Neural progenitor cell (in vitro differentiated cells): ENCODE results near the gene CNOT11. TPM values are rescaled to one million over a fixed set of nuclear protein-coding genes. Genes with fewer than 3 reads are reported as not detected.

ENCODE experiments used
- DNase-seq: peaks from one replicate; pipeline ENCODE4 v3.0.0-alpha.2; 2016; ENCODE audit warnings: low spot score
- H2AFZ ChIP-seq: fragments of 200-600 bp; sonication (generic); replicated peaks from 2 replicates; pipeline ENCODE4 v1.6.1; 2016; ENCODE audit warnings: antibody characterized with exemption
- H3F3A ChIP-seq: fragments of 200-600 bp; sonication (generic); 2 replicates; pipeline ENCODE4 v1.6.1; 2016; ENCODE audit warnings: antibody characterized with exemption, low read depth
- H3K27ac ChIP-seq: fragments of 200-600 bp; sonication (generic); 2 replicates; pipeline ENCODE4 v1.5.1; 2016; ENCODE audit warnings: mild to moderate bottlenecking
- H3K27me3 ChIP-seq: fragments of 200-600 bp; sonication (generic); 2 replicates; pipeline ENCODE4 v1.6.1; 2016; ENCODE audit warnings: mild to moderate bottlenecking, moderate library complexity
- H3K36me3 ChIP-seq: fragments of 200-600 bp; sonication (generic); 2 replicates; pipeline ENCODE4 v1.5.1; 2016
- H3K4me1 ChIP-seq: fragments of 200-600 bp; sonication (generic); 2 replicates; pipeline ENCODE4 v1.6.1; 2016; ENCODE audit warnings: mixed run types
- H3K4me2 ChIP-seq: fragments of 200-600 bp; sonication (generic); 2 replicates; pipeline ENCODE4 v1.6.1; 2016
- H3K4me3 ChIP-seq: fragments of 200-600 bp; sonication (generic); 2 replicates; pipeline ENCODE4 v1.5.1; 2016
- H3K79me2 ChIP-seq: fragments of 200-600 bp; sonication (generic); 2 replicates; pipeline ENCODE4 v1.6.1; 2016; ENCODE audit warnings: low read depth
- H3K9ac ChIP-seq: fragments of 200-600 bp; sonication (generic); 2 replicates; pipeline ENCODE4 v1.6.1; 2016
- H3K9me3 ChIP-seq: fragments of 200-600 bp; sonication (generic); 2 replicates; pipeline ENCODE4 v1.5.1; 2016; ENCODE audit warnings: low read depth
- H4K20me1 ChIP-seq: fragments of 200-600 bp; sonication (generic); 2 replicates; pipeline ENCODE4 v1.6.1; 2016; ENCODE audit warnings: low read depth
- H3K27ac Mint-ChIP-seq: 3 replicates; pipeline ENCODE4 v1.8.0; 2021; ENCODE audit warnings: mixed read lengths
- H3K27me3 Mint-ChIP-seq: 2 replicates; pipeline ENCODE4 v1.8.0; 2022; ENCODE audit warnings: low read depth, mild to moderate bottlenecking, inconsistent platforms, moderate library complexity, mixed read lengths; ENCODE audit not compliant: insufficient read depth
- H3K36me3 Mint-ChIP-seq: 3 replicates; pipeline ENCODE4 v1.8.0; 2021; ENCODE audit warnings: mixed read lengths
- H3K4me1 Mint-ChIP-seq: 3 replicates; pipeline ENCODE4 v1.8.0; 2021; ENCODE audit warnings: mixed read lengths
- H3K4me3 Mint-ChIP-seq: 3 replicates; pipeline ENCODE4 v1.8.0; 2021; ENCODE audit warnings: mild to moderate bottlenecking, moderate library complexity, mixed read lengths
- H3K9me3 Mint-ChIP-seq: 3 replicates; pipeline ENCODE4 v1.8.0; 2020; ENCODE audit warnings: mixed read lengths
- EZH2 ChIP-seq: fragments of 200-600 bp; sonication (generic); IDR thresholded peaks from 2 replicates; pipeline ENCODE4 v1.6.1; 2017; ENCODE audit warnings: antibody characterized with exemption, mild to moderate bottlenecking, moderate library complexity
- EZH2phosphoT487 ChIP-seq: fragments of 200-600 bp; sonication (generic); IDR thresholded peaks from 2 replicates; pipeline ENCODE4 v1.6.1; 2017; ENCODE audit warnings: antibody characterized with exemption
- total RNA-seq: library from RNA; depleted of rRNA; stranded (reverse); fragments of >200 nt; gene quantifications from 2 replicates; pipeline ENCODE4 v1.2.3, GENCODE V29; 2015; ENCODE audit warnings: low replicate concordance
- TF ChIP-seq, protein P1 (sequence below): fragments of 200-600 bp; sonication (generic); IDR thresholded peaks from 2 replicates; pipeline ENCODE4 v1.5.1; 2017; ENCODE audit warnings: antibody characterized with exemption, mild to moderate bottlenecking

The CNOT11 gene
- total RNA-seq, 1 donor from 2014 or later: 39.0 TPM

DNA sequence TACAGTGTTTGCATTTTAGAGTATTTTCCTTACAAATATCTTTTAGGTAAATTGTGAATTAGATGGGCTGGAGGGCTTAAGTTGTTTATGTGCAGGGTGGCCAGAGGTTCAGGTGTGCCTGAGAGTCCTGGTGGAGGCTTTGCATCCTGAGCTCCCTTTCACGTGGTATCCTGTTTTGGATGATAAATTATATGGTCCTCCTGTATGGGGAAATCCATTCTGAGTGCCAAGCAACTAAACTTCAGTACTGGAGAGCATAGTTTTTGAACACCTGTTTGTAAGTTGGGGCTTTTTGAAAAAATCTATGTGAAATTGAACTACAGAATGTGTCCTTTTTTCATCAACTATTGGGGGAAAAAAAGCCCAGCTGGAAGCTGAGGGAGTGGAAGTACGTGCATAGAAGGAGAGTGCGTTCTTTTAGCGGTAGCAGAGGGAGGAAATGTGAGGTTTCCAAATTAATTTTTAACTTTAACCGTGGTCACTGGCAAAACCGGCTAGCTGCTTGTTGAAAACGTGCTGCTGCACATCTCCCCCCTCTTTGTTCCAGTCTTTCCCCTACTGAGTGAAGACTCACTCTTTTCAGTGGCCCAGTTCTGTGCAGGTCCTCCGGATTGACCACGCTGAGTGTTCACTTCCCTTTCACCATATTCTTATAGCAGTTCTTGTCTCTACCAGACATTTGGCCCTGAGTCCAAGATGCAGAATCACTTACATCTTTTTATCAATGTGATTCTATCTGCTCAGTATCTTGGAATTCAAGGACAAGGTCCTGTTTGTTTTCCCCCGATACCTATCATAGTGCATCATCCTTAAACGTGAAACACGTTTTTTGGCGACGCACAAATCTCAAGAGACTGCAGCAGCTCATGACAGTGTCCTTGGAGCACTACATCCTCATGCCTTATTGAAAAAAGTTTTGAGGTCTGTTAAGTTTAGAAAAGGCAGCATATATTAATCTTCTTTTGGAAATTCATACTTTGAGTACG, 15.3 kb downstream of the CNOT11 start:
- Histone ChIP-seq H4K20me1 (no peaks in the 10 kb centered on the region), H3K4me3 (no peak overlapping the region), H3F3A (peaks cover 7% of the 10 kb centered on the region), H3K9ac (no peak overlapping the region), H3K79me2 (no peaks in the 10 kb centered on the region), H3K36me3 (peaks cover 8% of the 10 kb centered on the region), H3K27me3 (no peaks in the 10 kb centered on the region), H3K27ac (no peak overlapping the region), H3K4me1 (no peaks in the 10 kb centered on the region), H2AFZ (no peak overlapping the region), H3K4me2 (no peak overlapping the region), H3K9me3 (no peaks in the 10 kb centered on the region)
- TF ChIP-seq EZH2: no peak
- TF ChIP-seq, protein P1, sequence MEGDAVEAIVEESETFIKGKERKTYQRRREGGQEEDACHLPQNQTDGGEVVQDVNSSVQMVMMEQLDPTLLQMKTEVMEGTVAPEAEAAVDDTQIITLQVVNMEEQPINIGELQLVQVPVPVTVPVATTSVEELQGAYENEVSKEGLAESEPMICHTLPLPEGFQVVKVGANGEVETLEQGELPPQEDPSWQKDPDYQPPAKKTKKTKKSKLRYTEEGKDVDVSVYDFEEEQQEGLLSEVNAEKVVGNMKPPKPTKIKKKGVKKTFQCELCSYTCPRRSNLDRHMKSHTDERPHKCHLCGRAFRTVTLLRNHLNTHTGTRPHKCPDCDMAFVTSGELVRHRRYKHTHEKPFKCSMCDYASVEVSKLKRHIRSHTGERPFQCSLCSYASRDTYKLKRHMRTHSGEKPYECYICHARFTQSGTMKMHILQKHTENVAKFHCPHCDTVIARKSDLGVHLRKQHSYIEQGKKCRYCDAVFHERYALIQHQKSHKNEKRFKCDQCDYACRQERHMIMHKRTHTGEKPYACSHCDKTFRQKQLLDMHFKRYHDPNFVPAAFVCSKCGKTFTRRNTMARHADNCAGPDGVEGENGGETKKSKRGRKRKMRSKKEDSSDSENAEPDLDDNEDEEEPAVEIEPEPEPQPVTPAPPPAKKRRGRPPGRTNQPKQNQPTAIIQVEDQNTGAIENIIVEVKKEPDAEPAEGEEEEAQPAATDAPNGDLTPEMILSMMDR: no peak
- TF ChIP-seq EZH2phosphoT487: no peak
- Mint-ChIP-seq H3K4me3 (no peak overlapping the region), H3K27ac (no peak overlapping the region), H3K36me3 (peaks cover 32% of the 10 kb centered on the region), H3K9me3 (no peaks in the 10 kb centered on the region), H3K27me3 (no peaks in the 10 kb centered on the region), H3K4me1 (no peaks in the 10 kb centered on the region)
- DNase-seq: no peak

DNA sequence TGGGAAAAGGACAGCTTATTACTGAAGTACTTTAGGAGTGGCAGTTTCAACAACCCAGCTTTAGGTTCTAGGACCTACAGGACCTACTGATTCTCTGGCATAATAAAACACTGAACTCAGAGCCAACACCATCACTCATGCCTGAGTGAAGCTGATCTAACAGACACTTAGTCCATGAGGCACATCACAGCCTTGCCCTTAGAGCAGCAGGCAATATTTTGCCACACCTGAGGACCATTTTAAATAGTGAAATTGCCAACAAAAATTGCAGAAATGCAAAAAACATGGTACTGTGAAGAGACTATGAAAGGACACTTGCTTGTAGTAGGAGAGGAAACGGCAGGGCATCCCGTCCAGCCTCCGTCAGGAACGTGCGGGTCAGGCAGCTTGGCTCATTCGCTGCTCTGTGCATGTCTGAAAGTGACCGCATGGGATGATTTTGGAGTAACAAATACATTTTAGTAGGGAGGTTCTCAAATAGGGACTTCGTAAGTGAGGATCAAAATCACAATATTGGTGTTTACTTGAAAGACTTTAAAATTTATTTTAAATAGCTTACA, 18.1 kb downstream of the CNOT11 start:
- Mint-ChIP-seq H3K4me1 (no peaks in the 10 kb centered on the region), H3K4me3 (no peak overlapping the region), H3K27me3 (no peaks in the 10 kb centered on the region), H3K36me3 (peaks cover 17% of the 10 kb centered on the region), H3K9me3 (no peaks in the 10 kb centered on the region), H3K27ac (no peak overlapping the region)
- TF ChIP-seq EZH2 (no peak), EZH2phosphoT487 (no peak)
- TF ChIP-seq, protein P1: no peak
- H3F3A ChIP-seq: peaks cover 7% of the 10 kb centered on the region
- no peaks in the 10 kb centered on the region for H3K27me3 ChIP-seq
- H3K4me2 ChIP-seq: no peak overlapping the region
- peaks cover 12% of the 10 kb centered on the region for H3K36me3 ChIP-seq
- no peak overlapping the region for H3K4me3 ChIP-seq
- DNase-seq: no peak
- H3K9ac ChIP-seq: no peak overlapping the region
- H3K79me2 ChIP-seq: no peaks in the 10 kb centered on the region
- no peak overlapping the region for H2AFZ ChIP-seq
- no peak overlapping the region for H3K27ac ChIP-seq
- H3K9me3 ChIP-seq: no peaks in the 10 kb centered on the region
- no peaks in the 10 kb centered on the region for H4K20me1 ChIP-seq
- H3K4me1 ChIP-seq: no peaks in the 10 kb centered on the region

DNA sequence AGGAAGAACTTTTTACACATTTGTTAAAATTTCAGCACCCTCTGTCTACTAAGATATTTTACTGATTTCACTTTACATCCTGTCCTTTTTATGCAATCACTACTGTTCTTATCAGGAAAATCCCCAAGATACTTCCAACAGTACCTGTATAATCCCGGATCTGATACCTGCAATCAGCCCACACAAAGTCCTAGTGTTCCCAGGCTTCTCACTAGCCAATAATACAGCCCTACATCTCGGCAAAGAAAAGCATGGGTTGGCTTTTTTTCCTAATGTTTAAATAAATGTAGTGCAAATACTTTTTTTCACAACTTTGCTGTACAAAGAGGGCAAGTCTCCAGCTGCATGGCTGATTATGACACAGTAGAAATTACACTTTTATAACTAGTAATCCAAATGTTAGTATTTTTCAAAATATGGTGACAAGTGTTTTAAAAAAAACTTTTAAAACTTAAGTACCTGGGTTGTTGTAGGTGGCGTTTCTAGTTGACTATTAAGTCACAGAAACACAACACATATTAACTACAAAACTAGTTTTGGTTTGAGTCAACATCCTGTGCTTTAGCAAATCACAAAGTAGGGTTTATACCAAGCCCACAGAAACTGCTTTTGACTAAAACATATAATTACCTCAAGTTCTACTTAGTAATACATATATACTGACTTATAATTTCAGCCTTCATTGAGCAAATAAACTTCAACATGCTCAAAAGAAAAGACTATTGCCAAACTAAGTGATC, 19.5 kb downstream of the CNOT11 start:
- Mint-ChIP-seq H3K9me3 (no peaks in the 10 kb centered on the region), H3K4me3 (no peak overlapping the region), H3K27ac (no peak overlapping the region), H3K27me3 (no peaks in the 10 kb centered on the region), H3K4me1 (no peaks in the 10 kb centered on the region), H3K36me3 (peaks cover 19% of the 10 kb centered on the region)
- H2AFZ ChIP-seq: no peak overlapping the region
- H3K27me3 ChIP-seq: no peaks in the 10 kb centered on the region
- H3K9ac ChIP-seq: no peak overlapping the region
- H3K9me3 ChIP-seq: no peaks in the 10 kb centered on the region
- TF ChIP-seq EZH2phosphoT487: no peak
- no peak for TF ChIP-seq EZH2
- TF ChIP-seq, protein P1: no peak
- no peak overlapping the region for H3K4me2 ChIP-seq
- no peak for DNase-seq
- peaks cover 7% of the 10 kb centered on the region for H3F3A ChIP-seq
- H4K20me1 ChIP-seq: no peaks in the 10 kb centered on the region
- peaks cover 12% of the 10 kb centered on the region for H3K36me3 ChIP-seq
- no peaks in the 10 kb centered on the region for H3K4me1 ChIP-seq
- no peaks in the 10 kb centered on the region for H3K79me2 ChIP-seq
- H3K4me3 ChIP-seq: no peak overlapping the region
- no peak overlapping the region for H3K27ac ChIP-seq
